Superior temporal gyrus (tissue), 1 donor: Measurements from ENCODE around the gene TGFBR3.
A peak's percentile ranks its signal among the peaks of the same experiment; 100 is the strongest.
"Not testable (repeated sequence)": the region's sequence is repeated elsewhere in the genome, so short reads cannot be mapped to it uniquely, and the experiment has no call there.

Source experiments
- DNase-seq: peaks from one replicate; pipeline ENCODE4 v3.0.0-alpha.2; 2016; ENCODE audit errors: extremely low spot score

The TGFBR3 gene

GRCh38 chr1:91883470-91883869 is 2.5 kb downstream of the TGFBR3 start:
- peak; percentile 35 for DNase-seq

GRCh38 chr1:91881280-91881679 is 4.7 kb downstream of the TGFBR3 start:
- DNase-seq: no peak

GRCh38 chr1:91879733-91880132 is 6.2 kb downstream of the TGFBR3 start:
- DNase-seq: no peak

GRCh38 chr1:91877574-91878208 is 8.3 kb downstream of the TGFBR3 start:
- DNase-seq: no peak

GRCh38 chr1:91876781-91877573 is 9.0 kb downstream of the TGFBR3 start:
- no peak for DNase-seq

GRCh38 chr1:91876040-91876470 is 9.9 kb downstream of the TGFBR3 start:
- DNase-seq: no peak

GRCh38 chr1:91874167-91874566 is 11.8 kb downstream of the TGFBR3 start:
- DNase-seq: no peak

- no peak for DNase-seq
These were observed 13.3 kb downstream of the TGFBR3 start for GRCh38 chr1:91872559-91873081.

- no peak for DNase-seq
These were observed 14.0 kb downstream of the TGFBR3 start for GRCh38 chr1:91872000-91872399.

GRCh38 chr1:91870322-91870721 is 15.6 kb downstream of the TGFBR3 start:
- no peak for DNase-seq

- DNase-seq: no peak
These were observed 19.5 kb downstream of the TGFBR3 start for GRCh38 chr1:91866425-91866824.

GRCh38 chr1:91864017-91864700 is 21.8 kb downstream of the TGFBR3 start:
- DNase-seq: no peak

GRCh38 chr1:91863498-91863897 is 22.5 kb downstream of the TGFBR3 start:
- no peak for DNase-seq

GRCh38 chr1:91862120-91862519 is 23.8 kb downstream of the TGFBR3 start:
- no peak for DNase-seq

GRCh38 chr1:91857557-91858239 is 28.3 kb downstream of the TGFBR3 start:
- DNase-seq: no peak

- no peak for DNase-seq
These were observed 29.0 kb downstream of the TGFBR3 start for GRCh38 chr1:91856996-91857395.

GRCh38 chr1:91854852-91855534 is 31.0 kb downstream of the TGFBR3 start:
- DNase-seq: no peak

- no peak for DNase-seq
These were observed 32.6 kb downstream of the TGFBR3 start for GRCh38 chr1:91853397-91853796.

- not testable (repeated sequence) for DNase-seq
These were observed 33.9 kb downstream of the TGFBR3 start for GRCh38 chr1:91852011-91852410.

- DNase-seq: peak; percentile 35
These were observed 34.6 kb downstream of the TGFBR3 start for GRCh38 chr1:91851130-91852010.
